SK-N-MC (cell line): ENCODE measurements around the gene CNGB1.

Source experiments
- EZH2 ChIP-seq: fragments of 200-600 bp; sonication (generic); IDR thresholded peaks from one replicate; pipeline ENCODE4 v1.6.1; 2017; ENCODE audit warnings: antibody characterized with exemption
- POLR2AphosphoS5 ChIP-seq: IDR thresholded peaks from 2 replicates; pipeline ENCODE4 v1.6.1; 2012; ENCODE audit warnings: mild to moderate bottlenecking, low read depth, low read length, borderline replicate concordance

DNA sequence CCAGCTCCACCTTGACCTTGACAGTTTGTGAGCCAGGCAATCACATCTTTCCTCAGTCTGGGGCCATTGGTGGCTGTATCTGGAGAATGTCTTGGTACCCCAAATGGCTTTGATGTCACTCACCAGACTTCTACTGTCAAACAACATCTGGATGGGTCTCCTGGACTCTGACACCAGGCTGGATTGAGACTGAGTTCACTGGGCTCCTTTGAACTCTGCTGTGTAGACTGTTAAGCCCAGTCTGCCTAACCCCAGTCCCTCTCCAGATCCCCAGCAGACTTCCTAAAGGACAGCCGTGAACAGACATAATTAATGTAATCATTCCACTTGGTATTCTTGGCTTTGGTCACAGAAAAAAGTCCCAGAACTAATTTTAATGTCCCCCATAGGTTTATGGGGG, 84.5 kb downstream of the CNGB1 start:
- TF ChIP-seq POLR2AphosphoS5 (no peak), EZH2 (no peak)
